ENCODE data around the gene RRP36.

The RRP36 gene

GRCh38 chr6:42987533-42988451 lies 33.6 kb upstream of the RRP36 start:
- Histone ChIP-seq H3K23ac (ENCODE audit: low read depth, low read length, poor library complexity) (no peak overlapping the region), H3K79me1 (ENCODE audit: low read depth, low read length) (peaks cover 3% of the 10 kb centered on the region), H2BK15ac (ENCODE audit: low read length) (no peak overlapping the region), H3K4me1 (ENCODE audit: control insufficient read depth in 2 of 2, insufficient read depth in 1 of 2, low read depth in 1 of 2, low read length in 2 of 2) (peaks cover 6% of the 10 kb centered on the region in 2 donors), H3K27ac (replicated peaks; ENCODE audit: low read length) (no peak overlapping the region), H2BK120ac (ENCODE audit: low read depth, low read length) (no peak overlapping the region), H2AK5ac (ENCODE audit: low read depth, low read length) (no peak overlapping the region), H3K36me3 (replicated peaks in 1 of 2; ENCODE audit: control insufficient read depth in 2 of 2, insufficient read depth in 2 of 2, low read length in 2 of 2) (peaks cover 11 to 56% of the 10 kb centered on the region in 2 donors), H3K14ac (ENCODE audit: low read length) (no peak overlapping the region), H2BK5ac (ENCODE audit: low read length) (no peak overlapping the region), H2BK12ac (ENCODE audit: low read length) (no peak overlapping the region), H3K9ac (ENCODE audit: low read depth, low read length, poor library complexity) (no peak overlapping the region), H3K27me3 (ENCODE audit: control insufficient read depth in 3 of 3, insufficient read depth in 3 of 3, low read depth in 1 of 3, low read length in 3 of 3) (no peaks in the 10 kb centered on the region), H3K18ac (ENCODE audit: low read length) (no peak overlapping the region), H2AFZ (ENCODE audit: low read length) (no peak overlapping the region), H4K91ac (ENCODE audit: low read depth, low read length, poor library complexity) (no peak overlapping the region), H3K4ac (ENCODE audit: low read length) (no peak overlapping the region), H3K9me3 (replicated peaks in 1 of 2; ENCODE audit: control insufficient read depth in 2 of 2, insufficient read depth in 1 of 2, low read depth in 1 of 2, low read length in 2 of 2) (no peaks in the 10 kb centered on the region), H3K4me2 (ENCODE audit: insufficient read depth, low read length, poor library complexity, severe bottlenecking) (no peak overlapping the region), H4K8ac (ENCODE audit: low read depth, low read length) (no peak overlapping the region), H3K4me3 (ENCODE audit: low read length in 2 of 2) (no peak overlapping the region)
- no CpG with 5 or more reads among the region's 5 CpGs for WGBS, 2 donors (ENCODE audit: extremely low coverage in 2 of 2, insufficient read length in 2 of 2, insufficient replicate concordance in 1 of 2)
- no peak for DNase-seq (ENCODE audit: low spot score)

- no peak overlapping the region for H3K4me2 ChIP-seq (ENCODE audit: insufficient read depth, low read length, poor library complexity, severe bottlenecking)
- H3K18ac ChIP-seq (ENCODE audit: low read length) = no peak overlapping the region
- no peak overlapping the region for H2AK5ac ChIP-seq (ENCODE audit: low read depth, low read length)
- H3K27me3 ChIP-seq (ENCODE audit: control insufficient read depth in 3 of 3, insufficient read depth in 3 of 3, low read depth in 1 of 3, low read length in 3 of 3) = no peaks in the 10 kb centered on the region
- peaks cover 11 to 57% of the 10 kb centered on the region in 2 donors for H3K36me3 ChIP-seq (replicated peaks in 1 of 2; ENCODE audit: control insufficient read depth in 2 of 2, insufficient read depth in 2 of 2, low read length in 2 of 2)
- no peak overlapping the region for H3K4me3 ChIP-seq (ENCODE audit: low read length in 2 of 2)
- H3K9ac ChIP-seq (ENCODE audit: low read depth, low read length, poor library complexity) = no peak overlapping the region
- H3K79me1 ChIP-seq (ENCODE audit: low read depth, low read length) = peaks cover 3% of the 10 kb centered on the region
- no CpG with 5 or more reads among the region's 1 CpG for WGBS, 2 donors (ENCODE audit: extremely low coverage in 2 of 2, insufficient read length in 2 of 2, insufficient replicate concordance in 1 of 2)
- H3K27ac ChIP-seq (replicated peaks; ENCODE audit: low read length) = no peak overlapping the region
- no peak overlapping the region for H4K91ac ChIP-seq (ENCODE audit: low read depth, low read length, poor library complexity)
- H3K4ac ChIP-seq (ENCODE audit: low read length) = no peak overlapping the region
- no peak overlapping the region for H3K14ac ChIP-seq (ENCODE audit: low read length)
- peaks cover 6% of the 10 kb centered on the region in 2 donors for H3K4me1 ChIP-seq (ENCODE audit: control insufficient read depth in 2 of 2, insufficient read depth in 1 of 2, low read depth in 1 of 2, low read length in 2 of 2)
- DNase-seq (ENCODE audit: low spot score) = no peak
- H2AFZ ChIP-seq (ENCODE audit: low read length) = no peak overlapping the region
- H2BK15ac ChIP-seq (ENCODE audit: low read length) = no peak overlapping the region
- no peak overlapping the region for H4K8ac ChIP-seq (ENCODE audit: low read depth, low read length)
- no peak overlapping the region for H2BK120ac ChIP-seq (ENCODE audit: low read depth, low read length)
- no peak overlapping the region for H2BK5ac ChIP-seq (ENCODE audit: low read length)
- H3K23ac ChIP-seq (ENCODE audit: low read depth, low read length, poor library complexity) = no peak overlapping the region
- no peaks in the 10 kb centered on the region for H3K9me3 ChIP-seq (replicated peaks in 1 of 2; ENCODE audit: control insufficient read depth in 2 of 2, insufficient read depth in 1 of 2, low read depth in 1 of 2, low read length in 2 of 2)
- H2BK12ac ChIP-seq (ENCODE audit: low read length) = no peak overlapping the region
Measured at GRCh38 chr6:42988486-42989020, 32.9 kb upstream of the RRP36 start.

GRCh38 chr6:42989923-42990322 lies 31.5 kb upstream of the RRP36 start:
- no peak overlapping the region for H3K9ac ChIP-seq (ENCODE audit: low read depth, low read length, poor library complexity)
- no peak overlapping the region for H4K8ac ChIP-seq (ENCODE audit: low read depth, low read length)
- no peak for DNase-seq (ENCODE audit: low spot score)
- H3K4ac ChIP-seq (ENCODE audit: low read length) = no peak overlapping the region
- peaks cover 3% of the 10 kb centered on the region for H3K79me1 ChIP-seq (ENCODE audit: low read depth, low read length)
- H3K23ac ChIP-seq (ENCODE audit: low read depth, low read length, poor library complexity) = no peak overlapping the region
- WGBS, 2 donors (ENCODE audit: extremely low coverage in 2 of 2, insufficient read length in 2 of 2, insufficient replicate concordance in 1 of 2) = no CpG with 5 or more reads among the region's 5 CpGs
- no peak overlapping the region for H3K4me3 ChIP-seq (ENCODE audit: low read length in 2 of 2)
- no peak overlapping the region for H3K14ac ChIP-seq (ENCODE audit: low read length)
- H3K27ac ChIP-seq (replicated peaks; ENCODE audit: low read length) = no peak overlapping the region
- no peak overlapping the region for H3K18ac ChIP-seq (ENCODE audit: low read length)
- no peaks in the 10 kb centered on the region for H3K27me3 ChIP-seq (ENCODE audit: control insufficient read depth in 3 of 3, insufficient read depth in 3 of 3, low read depth in 1 of 3, low read length in 3 of 3)
- no peak overlapping the region for H2AK5ac ChIP-seq (ENCODE audit: low read depth, low read length)
- H3K4me1 ChIP-seq (ENCODE audit: control insufficient read depth in 2 of 2, insufficient read depth in 1 of 2, low read depth in 1 of 2, low read length in 2 of 2) = peaks cover 4 to 6% of the 10 kb centered on the region in 2 donors
- H2BK15ac ChIP-seq (ENCODE audit: low read length) = no peak overlapping the region
- H3K36me3 ChIP-seq (replicated peaks in 1 of 2; ENCODE audit: control insufficient read depth in 2 of 2, insufficient read depth in 2 of 2, low read length in 2 of 2) = peaks cover 11 to 59% of the 10 kb centered on the region in 2 donors
- no peak overlapping the region for H2BK5ac ChIP-seq (ENCODE audit: low read length)
- no peak overlapping the region for H4K91ac ChIP-seq (ENCODE audit: low read depth, low read length, poor library complexity)
- no peak overlapping the region for H2BK12ac ChIP-seq (ENCODE audit: low read length)
- no peak overlapping the region for H3K4me2 ChIP-seq (ENCODE audit: insufficient read depth, low read length, poor library complexity, severe bottlenecking)
- no peaks in the 10 kb centered on the region for H3K9me3 ChIP-seq (replicated peaks in 1 of 2; ENCODE audit: control insufficient read depth in 2 of 2, insufficient read depth in 1 of 2, low read depth in 1 of 2, low read length in 2 of 2)
- no peak overlapping the region for H2AFZ ChIP-seq (ENCODE audit: low read length)
- no peak overlapping the region for H2BK120ac ChIP-seq (ENCODE audit: low read depth, low read length)

GRCh38 chr6:42993445-42993844 lies 28.0 kb upstream of the RRP36 start:
- no peak for DNase-seq (ENCODE audit: low spot score)
- no peak overlapping the region for H3K27ac ChIP-seq (replicated peaks; ENCODE audit: low read length)
- no peaks in the 10 kb centered on the region for H3K27me3 ChIP-seq (ENCODE audit: control insufficient read depth in 3 of 3, insufficient read depth in 3 of 3, low read depth in 1 of 3, low read length in 3 of 3)
- H3K18ac ChIP-seq (ENCODE audit: low read length) = no peak overlapping the region
- H3K4ac ChIP-seq (ENCODE audit: low read length) = no peak overlapping the region
- no peaks in the 10 kb centered on the region for H3K79me1 ChIP-seq (ENCODE audit: low read depth, low read length)
- no peak overlapping the region for H3K14ac ChIP-seq (ENCODE audit: low read length)
- no peaks in the 10 kb centered on the region for H3K4me1 ChIP-seq (ENCODE audit: control insufficient read depth in 2 of 2, insufficient read depth in 1 of 2, low read depth in 1 of 2, low read length in 2 of 2)
- H2BK12ac ChIP-seq (ENCODE audit: low read length) = no peak overlapping the region
- H2AK5ac ChIP-seq (ENCODE audit: low read depth, low read length) = no peak overlapping the region
- H4K91ac ChIP-seq (ENCODE audit: low read depth, low read length, poor library complexity) = no peak overlapping the region
- H2BK5ac ChIP-seq (ENCODE audit: low read length) = no peak overlapping the region
- H3K4me3 ChIP-seq (ENCODE audit: low read length in 2 of 2) = no peak overlapping the region
- H2AFZ ChIP-seq (ENCODE audit: low read length) = no peak overlapping the region
- WGBS, 2 donors (ENCODE audit: extremely low coverage in 2 of 2, insufficient read length in 2 of 2, insufficient replicate concordance in 1 of 2) = no CpG with 5 or more reads among the region's 2 CpGs
- no peak overlapping the region for H4K8ac ChIP-seq (ENCODE audit: low read depth, low read length)
- H2BK120ac ChIP-seq (ENCODE audit: low read depth, low read length) = no peak overlapping the region
- H2BK15ac ChIP-seq (ENCODE audit: low read length) = no peak overlapping the region
- H3K9ac ChIP-seq (ENCODE audit: low read depth, low read length, poor library complexity) = no peak overlapping the region
- no peak overlapping the region for H3K4me2 ChIP-seq (ENCODE audit: insufficient read depth, low read length, poor library complexity, severe bottlenecking)
- peaks cover 9 to 40% of the 10 kb centered on the region in 2 donors for H3K36me3 ChIP-seq (replicated peaks in 1 of 2; ENCODE audit: control insufficient read depth in 2 of 2, insufficient read depth in 2 of 2, low read length in 2 of 2)
- no peaks in the 10 kb centered on the region for H3K9me3 ChIP-seq (replicated peaks in 1 of 2; ENCODE audit: control insufficient read depth in 2 of 2, insufficient read depth in 1 of 2, low read depth in 1 of 2, low read length in 2 of 2)
- no peak overlapping the region for H3K23ac ChIP-seq (ENCODE audit: low read depth, low read length, poor library complexity)
